Ovary (tissue), 10 donors: ENCODE measurements around the gene SCGB1D4. TPM values are rescaled to one million over a fixed set of nuclear protein-coding genes. Genes with fewer than 3 reads are reported as not detected.
"Not testable (repeated sequence)": the region's sequence is repeated elsewhere in the genome, so short reads cannot be mapped to it uniquely, and the experiment has no call there.

ENCODE experiments used
- DNase-seq, 5 donors: peaks; one replicate each; pipeline ENCODE4 v3.0.0-alpha.2; 2019 to 2020
- H3K27ac ChIP-seq, 2 donors: fragments of 200-600 bp; one replicate each; pipeline versions ENCODE4 v1.5.1 to v1.8.0; 2019 to 2022
- H3K27me3 ChIP-seq: fragments of 200-600 bp; one replicate; pipeline ENCODE4 v1.8.0; 2022
- H3K36me3 ChIP-seq: fragments of 200-600 bp; sonication (generic); one replicate; pipeline ENCODE4 v1.5.1; 2019
- H3K4me1 ChIP-seq: one replicate; pipeline ENCODE4 v1.8.1; 2013; ENCODE audit warnings: mild to moderate bottlenecking, moderate library complexity; ENCODE audit not compliant: insufficient read depth
- H3K4me3 ChIP-seq: fragments of 200-600 bp; sonication (generic); one replicate; pipeline ENCODE4 v1.5.1; 2017
- H3K9me3 ChIP-seq, 2 donors: fragments of 200-600 bp in 1 of 2; sonication (generic) in 1 of 2; one replicate each; pipeline versions ENCODE4 v1.5.1 to v1.8.1; 2013 to 2019; ENCODE audit warnings: mild to moderate bottlenecking in 1 of 2, moderate library complexity in 1 of 2
- CTCF ChIP-seq, 3 donors: fragments of 450-650 bp in 2 of 3; fragments of 200-600 bp in 1 of 3; IDR thresholded peaks; one replicate each; pipeline versions ENCODE4 v1.5.1 to v1.8.0; 2016 to 2022; ENCODE audit warnings: antibody characterized with exemption in 3 of 3, mild to moderate bottlenecking in 1 of 3
- EP300 ChIP-seq: sonication (generic); formaldehyde crosslinking; IDR thresholded peaks from one replicate; pipeline ENCODE4 v1.6.1; 2017; ENCODE audit warnings: antibody characterized with exemption
- POLR2A ChIP-seq: fragments of 450-650 bp; IDR thresholded peaks from one replicate; pipeline ENCODE4 v1.6.1; 2017; ENCODE audit warnings: antibody characterized with exemption, mild to moderate bottlenecking, moderate library complexity
- WGBS, 3 donors: extraction: QIAGEN DNeasy Blood & Tissue Kit in 1 of 3; methylation state at CpG; one replicate each; pipeline versions ENCODE4 v1.1.5 to v1.1.7; 2013 to 2017; 5-methylcytosine and 5-hydroxymethylcytosine counted together
- intact Hi-C, 4 donors: fragments of 100-400 bp; cut with DNase I; formaldehyde crosslinking; loops; one replicate each; pipeline versions ENCODE4 v1.11.0 to v1.15.1; 2022 to 2023
- long read RNA-seq, 3 donors: library from polyadenylated mRNA in 2 of 3; unstranded in 2 of 3; transcript quantifications; one replicate each; pipeline ENCODE4 v2.0.0 and lab custom pipeline, GENCODE V29; 2021 to 2026
- polyA plus RNA-seq, 2 donors: library from polyadenylated mRNA; stranded (reverse); fragments of 200-250 nt in 1 of 2; fragments of 350-450 nt in 1 of 2; fragmentation: Illumina TruSeq in 1 of 2; extraction: RNeasy Lipid Tissue Mini Kit (QIAGEN cat#74804) in 1 of 2; gene quantifications; one replicate each; pipeline ENCODE4 v1.2.3, GENCODE V29; 2013 to 2014
- total RNA-seq, 7 donors: library from RNA; depleted of rRNA in 2 of 7; stranded (reverse); fragments of >200 nt in 2 of 7; fragmentation: NEBNext Ultra II Directional in 3 of 7; extraction: Animal tissue kit (Norgen Biotek cat#: 25700) in 3 of 7; gene quantifications; one replicate each; pipeline versions ENCODE4 v1.1.0 to v1.2.4, GENCODE V29; 2016 to 2023
- donor health status: DM: no; HTN: no; CAD: no; lungs with moderate emphysema.
- donor health status: DM: no; HTN: no; CAD: no.
- donor health status: Bipolar disorder and iron deficiency.
- donor health status: DM: yes; HTN: yes; CAD: no.
- donor health status: DM: no; HTN: no; CAD: no.
- donor health status: DM: yes; HTN: yes; CAD: no.

The SCGB1D4 gene
- total RNA-seq: 10 to 100 TPM in 1 of 7 donors, 1 to 10 TPM in 2, not detected in 4; 1.1 to 25.3 (median 8.5) TPM
- polyA plus RNA-seq: not detected
- long read RNA-seq, donor 1: 0 reads
- long read RNA-seq, donor 2: 0 reads
- long read RNA-seq, donor 3, partial matches to known transcripts: 0 of 2 reads
- long read RNA-seq, donor 3, other reads (novel, unspliced or antisense): 0 of 2 reads

GRCh38 chr11:62298975-62299374 lies at the start of gene SCGB1D4:
Gene SCGB1D4 (minus strand): TSS chr11:62299075. CDS start chr11:62299010, 65 bp downstream.
- intact Hi-C loops: no loop called here
- TF ChIP-seq CTCF (IDR thresholded peaks at IDR 0.05) (no peak), POLR2A (no peak), EP300 (no peak)
- 58 to 69% (median 60%) methylated on average over 5 to 7 of the region's 7 CpGs for WGBS, 3 donors

GRCh38 chr11:62345861-62346260 lies 47.0 kb upstream of the SCGB1D4 start:
- intact Hi-C loops: no loop called here
- no peaks in the 10 kb centered on the region for H3K9me3 ChIP-seq
- H3K27me3 ChIP-seq: no peaks in the 10 kb centered on the region
- WGBS, 3 donors: 93 to 97% (median 97%) methylated on average over 6 of the region's 6 CpGs
- H3K4me1 ChIP-seq: no peaks in the 10 kb centered on the region
- DNase-seq: no peak
- no peak for TF ChIP-seq CTCF (IDR thresholded peaks at IDR 0.05)
- no peak for TF ChIP-seq POLR2A
- no peak for TF ChIP-seq EP300
- no peak overlapping the region for H3K4me3 ChIP-seq
- H3K36me3 ChIP-seq: no peaks in the 10 kb centered on the region
- no peak overlapping the region for H3K27ac ChIP-seq

More at GRCh38 chr11:62298975-62299374, at the start of gene SCGB1D4:
- DNase-seq: no peak
- Histone ChIP-seq H3K27me3 (no peaks in the 10 kb centered on the region), H3K9me3 (no peaks in the 10 kb centered on the region), H3K36me3 (no peaks in the 10 kb centered on the region), H3K4me3 (no peak within 1 kb of the TSS), H3K27ac (no peak within 1 kb of the TSS), H3K4me1 (no peaks in the 10 kb centered on the region)

GRCh38 chr11:62344210-62344609 lies 45.3 kb upstream of the SCGB1D4 start:
- no peaks in the 10 kb centered on the region for H3K4me1 ChIP-seq
- H3K27ac ChIP-seq: no peak overlapping the region
- no peaks in the 10 kb centered on the region for H3K36me3 ChIP-seq
- WGBS, 3 donors: 79 to 84% (median 81%) methylated on average over 1 of the region's 1 CpG
- H3K4me3 ChIP-seq: no peak overlapping the region
- TF ChIP-seq CTCF (IDR thresholded peaks at IDR 0.05): no peak
- TF ChIP-seq EP300: no peak
- TF ChIP-seq POLR2A: no peak
- no peaks in the 10 kb centered on the region for H3K9me3 ChIP-seq
- DNase-seq: no peak
- intact Hi-C loops: no loop called here
- no peaks in the 10 kb centered on the region for H3K27me3 ChIP-seq

- H3K9me3 ChIP-seq, DNase-seq, H3K36me3 ChIP-seq, H3K27ac ChIP-seq, H3K27me3 ChIP-seq, H3K4me1 ChIP-seq, intact Hi-C loops, H3K4me3 ChIP-seq: not testable (repeated sequence)
- WGBS, 3 donors: 92 to 93% (median 93%) methylated on average over 7 of the region's 7 CpGs
Observed at GRCh38 chr11:62343646-62344190, 44.8 kb upstream of the SCGB1D4 start.

- WGBS, 3 donors: 80 to 83% (median 81%) methylated on average over 4 of the region's 4 CpGs
- Histone ChIP-seq H3K36me3 (no peaks in the 10 kb centered on the region), H3K4me3 (no peak overlapping the region), H3K27ac (no peak overlapping the region), H3K9me3 (no peaks in the 10 kb centered on the region), H3K4me1 (peaks cover 5% of the 10 kb centered on the region), H3K27me3 (no peaks in the 10 kb centered on the region)
- no peak for TF ChIP-seq POLR2A
- TF ChIP-seq EP300: no peak
- no peak for TF ChIP-seq CTCF (IDR thresholded peaks at IDR 0.05)
- intact Hi-C loops: no loop called here
- no peak for DNase-seq
Observed at GRCh38 chr11:62341588-62341987, 42.7 kb upstream of the SCGB1D4 start.
